GM12878 (cell line): Measurements from ENCODE around the gene LILRB5. TPM values are rescaled to one million over a fixed set of nuclear protein-coding genes. Genes with fewer than 3 reads are reported as not detected.
A peak's percentile ranks its signal among the peaks of the same experiment; 100 is the strongest.

ENCODE experiments used
- CREB1 ChIP-seq: IDR thresholded peaks from 2 replicates; pipeline ENCODE4 v1.6.1; 2012; ENCODE audit warnings: low read depth, mild to moderate bottlenecking, inconsistent platforms
- DPF2 ChIP-seq: fragments of 450-650 bp; IDR thresholded peaks from 2 replicates; pipeline ENCODE4 v1.6.1; 2017; ENCODE audit warnings: mild to moderate bottlenecking
- FOS ChIP-seq: IDR thresholded peaks from 3 replicates; pipeline ENCODE4 v1.6.1; 2011; ENCODE audit warnings: borderline replicate concordance; ENCODE audit not compliant: insufficient read length; ENCODE audit errors: extremely low read depth
- FOXK2 ChIP-seq: fragments of 450-650 bp; IDR thresholded peaks from 2 replicates; pipeline ENCODE4 v1.6.1; 2017; ENCODE audit warnings: mild to moderate bottlenecking, moderate library complexity
- JUND ChIP-seq: IDR thresholded peaks from 2 replicates; pipeline ENCODE4 v1.6.1; 2012; ENCODE audit warnings: low read depth, mild to moderate bottlenecking, low read length, improper control_type of control experiment, moderate library complexity
- NFYB ChIP-seq: IDR thresholded peaks from 2 replicates; pipeline ENCODE4 v1.6.1; 2011; ENCODE audit warnings: low read depth, mild to moderate bottlenecking, low read length, improper control_type of control experiment, moderate library complexity; ENCODE audit not compliant: insufficient read depth
- NR2F1 ChIP-seq: fragments of 450-650 bp; conservative IDR thresholded peaks from 2 replicates; pipeline ENCODE4 v1.6.1; 2017; ENCODE audit warnings: mild to moderate bottlenecking
- PAX5 ChIP-seq: IDR thresholded peaks from 2 replicates; pipeline ENCODE4 v1.6.1; 2011; ENCODE audit warnings: low read depth, low read length, borderline replicate concordance
- POLR2AphosphoS5 ChIP-seq: IDR thresholded peaks from 2 replicates; pipeline ENCODE4 v1.6.1; 2011; ENCODE audit warnings: mild to moderate bottlenecking, low read length, inconsistent platforms
- RAD21 ChIP-seq: IDR thresholded peaks from 2 replicates; pipeline ENCODE4 v1.6.1; 2011; ENCODE audit warnings: mild to moderate bottlenecking, low read depth, low read length, moderate library complexity; ENCODE audit not compliant: insufficient read depth
- SMAD5 ChIP-seq: IDR thresholded peaks from 2 replicates; pipeline ENCODE4 v1.6.1; 2016; ENCODE audit warnings: antibody characterized with exemption, low read depth
- STAT1 ChIP-seq: fragments of 450-650 bp; conservative IDR thresholded peaks from 2 replicates; pipeline ENCODE4 v1.6.1; 2014; ENCODE audit warnings: antibody characterized with exemption, mild to moderate bottlenecking
- TCF3 ChIP-seq: IDR thresholded peaks from 2 replicates; pipeline ENCODE4 v1.6.1; 2012; ENCODE audit warnings: low read depth, mild to moderate bottlenecking, low read length, borderline replicate concordance; ENCODE audit not compliant: insufficient read depth
- TCF7 ChIP-seq: IDR thresholded peaks from 2 replicates; pipeline ENCODE4 v1.6.1; 2014; ENCODE audit warnings: antibody characterized with exemption, borderline replicate concordance
- polyA plus RNA-seq, 11 experiments: library from polyadenylated mRNA; depleted of rRNA in 4 of 11; unstranded in 6 of 11; stranded (reverse) in 5 of 11; fragments of >200 nt; fragmentation: Nextera tagmentation in 4 of 11; fragmentation: Illumina TruSeq in 1 of 11; extraction: Ambion mirVana in 4 of 11; extraction: Trizol in 1 of 11; gene quantifications; 1 replicate in 1 of 11; 2 replicates in 10 of 11; pipeline versions ENCODE4 v1.2.1 to v1.2.3, GENCODE V29; 2011 to 2016; ENCODE audit warnings: inconsistent platforms in 2 of 11, missing spikeins in 2 of 11, low read depth in 1 of 11
- total RNA-seq, 4 experiments: library from RNA; depleted of rRNA in 3 of 4; stranded (reverse); fragments of >200 nt in 3 of 4; fragmentation: Illumina TruSeq in 1 of 4; extraction: Trizol in 1 of 4; gene quantifications; 2 replicates each; pipeline versions ENCODE4 v1.2.1 to v1.2.3, GENCODE V29; 2013 to 2021
- TF ChIP-seq, protein P1 (sequence below): IDR thresholded peaks from 2 replicates; pipeline ENCODE4 v1.6.1; 2012; ENCODE audit warnings: mild to moderate bottlenecking, low read depth, low read length
- TF ChIP-seq, protein P2 (sequence below): IDR thresholded peaks from 2 replicates; pipeline ENCODE4 v1.6.1; 2012; ENCODE audit warnings: low read depth, low read length, improper control_type of control experiment
- TF ChIP-seq, protein P3 (sequence below): fragments of 450-650 bp; conservative IDR thresholded peaks from 2 replicates; pipeline ENCODE4 v1.6.1; 2017; ENCODE audit warnings: mild to moderate bottlenecking, moderate library complexity
- TF ChIP-seq, protein P4 (sequence below): IDR thresholded peaks from 2 replicates; pipeline ENCODE4 v1.6.1; 2011; ENCODE audit warnings: low read depth, mild to moderate bottlenecking, low read length, moderate library complexity, borderline replicate concordance; ENCODE audit errors: extremely low read depth
- TF ChIP-seq, protein P5 (sequence below): IDR thresholded peaks from 2 replicates; pipeline ENCODE4 v1.6.1; 2011; ENCODE audit warnings: borderline replicate concordance, low read depth, mild to moderate bottlenecking, moderate library complexity, mixed read lengths, low read length; ENCODE audit not compliant: insufficient read depth; ENCODE audit errors: extremely low read length

Gene LILRB5
- total and polyA plus RNA-seq, 10 of the 15 experiments (the other 5 are each of a cell fraction or from before 2014, with no cell fraction given) = 0.01 to 0.13 TPM; not detected in 8

DNA sequence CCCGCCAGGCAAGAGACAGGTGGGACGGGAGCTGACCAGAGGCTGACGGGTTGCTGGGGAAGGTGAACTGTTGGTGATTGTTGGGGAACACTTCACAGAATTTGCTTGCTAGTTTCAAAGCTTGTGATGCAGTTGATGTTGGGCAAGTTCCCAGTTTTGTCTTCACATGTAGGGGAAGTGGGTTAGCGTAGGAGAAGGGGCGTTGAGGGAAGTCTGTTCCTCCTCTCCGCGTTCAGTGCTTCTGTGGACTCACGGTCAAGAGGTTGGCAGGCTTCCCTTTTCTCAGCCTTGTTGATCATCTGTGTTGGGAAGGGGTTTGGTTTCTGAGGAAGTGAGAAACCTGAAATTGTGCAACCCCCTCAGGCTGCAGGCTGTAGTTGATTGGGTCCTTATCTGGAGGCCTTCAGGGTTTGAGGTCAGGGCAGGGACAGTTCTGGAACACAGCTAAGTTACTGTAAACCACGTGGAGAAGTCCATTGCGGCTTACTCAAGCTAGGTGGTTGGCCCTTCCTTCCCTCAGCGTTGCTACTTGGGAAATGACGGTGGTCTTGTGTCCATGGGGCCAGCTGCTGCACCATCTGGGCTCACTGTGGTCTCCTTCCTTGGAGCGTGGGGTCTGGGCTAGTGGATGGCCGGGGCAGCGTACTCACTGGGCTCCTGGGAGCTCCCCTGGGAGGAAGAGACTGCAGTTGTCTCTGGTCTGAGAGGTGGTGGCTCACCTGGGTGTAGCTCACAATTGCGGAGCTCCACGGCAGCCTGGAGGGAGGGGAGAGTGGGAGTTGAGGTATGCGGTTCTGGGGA lies 48.9 kb downstream of the LILRB5 start (continued):
- TF ChIP-seq, protein P1, sequence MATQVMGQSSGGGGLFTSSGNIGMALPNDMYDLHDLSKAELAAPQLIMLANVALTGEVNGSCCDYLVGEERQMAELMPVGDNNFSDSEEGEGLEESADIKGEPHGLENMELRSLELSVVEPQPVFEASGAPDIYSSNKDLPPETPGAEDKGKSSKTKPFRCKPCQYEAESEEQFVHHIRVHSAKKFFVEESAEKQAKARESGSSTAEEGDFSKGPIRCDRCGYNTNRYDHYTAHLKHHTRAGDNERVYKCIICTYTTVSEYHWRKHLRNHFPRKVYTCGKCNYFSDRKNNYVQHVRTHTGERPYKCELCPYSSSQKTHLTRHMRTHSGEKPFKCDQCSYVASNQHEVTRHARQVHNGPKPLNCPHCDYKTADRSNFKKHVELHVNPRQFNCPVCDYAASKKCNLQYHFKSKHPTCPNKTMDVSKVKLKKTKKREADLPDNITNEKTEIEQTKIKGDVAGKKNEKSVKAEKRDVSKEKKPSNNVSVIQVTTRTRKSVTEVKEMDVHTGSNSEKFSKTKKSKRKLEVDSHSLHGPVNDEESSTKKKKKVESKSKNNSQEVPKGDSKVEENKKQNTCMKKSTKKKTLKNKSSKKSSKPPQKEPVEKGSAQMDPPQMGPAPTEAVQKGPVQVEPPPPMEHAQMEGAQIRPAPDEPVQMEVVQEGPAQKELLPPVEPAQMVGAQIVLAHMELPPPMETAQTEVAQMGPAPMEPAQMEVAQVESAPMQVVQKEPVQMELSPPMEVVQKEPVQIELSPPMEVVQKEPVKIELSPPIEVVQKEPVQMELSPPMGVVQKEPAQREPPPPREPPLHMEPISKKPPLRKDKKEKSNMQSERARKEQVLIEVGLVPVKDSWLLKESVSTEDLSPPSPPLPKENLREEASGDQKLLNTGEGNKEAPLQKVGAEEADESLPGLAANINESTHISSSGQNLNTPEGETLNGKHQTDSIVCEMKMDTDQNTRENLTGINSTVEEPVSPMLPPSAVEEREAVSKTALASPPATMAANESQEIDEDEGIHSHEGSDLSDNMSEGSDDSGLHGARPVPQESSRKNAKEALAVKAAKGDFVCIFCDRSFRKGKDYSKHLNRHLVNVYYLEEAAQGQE = peak; percentile 60; the same call in 1 of the 2 replicates
- peak; percentile 56; the same call in 1 of the 2 replicates for TF ChIP-seq TCF7
- TF ChIP-seq FOS = no peak
- TF ChIP-seq RAD21 = no peak
- 0 out of 2 replicates have a peak, but pooled peaks have one; percentile 6 for TF ChIP-seq TCF3
- TF ChIP-seq NFYB = 0 out of 2 replicates have a peak, but pooled peaks have one; percentile 25
- peak; percentile 92 for TF ChIP-seq POLR2AphosphoS5
- TF ChIP-seq SMAD5 = peak; percentile 67; the same call in 1 of the 2 replicates
- TF ChIP-seq CREB1 = peak; percentile 33; the same call in 1 of the 2 replicates
- peak; percentile 65; the same call in 1 of the 2 replicates for TF ChIP-seq NR2F1
- TF ChIP-seq JUND = no peak
- TF ChIP-seq, protein P2, sequence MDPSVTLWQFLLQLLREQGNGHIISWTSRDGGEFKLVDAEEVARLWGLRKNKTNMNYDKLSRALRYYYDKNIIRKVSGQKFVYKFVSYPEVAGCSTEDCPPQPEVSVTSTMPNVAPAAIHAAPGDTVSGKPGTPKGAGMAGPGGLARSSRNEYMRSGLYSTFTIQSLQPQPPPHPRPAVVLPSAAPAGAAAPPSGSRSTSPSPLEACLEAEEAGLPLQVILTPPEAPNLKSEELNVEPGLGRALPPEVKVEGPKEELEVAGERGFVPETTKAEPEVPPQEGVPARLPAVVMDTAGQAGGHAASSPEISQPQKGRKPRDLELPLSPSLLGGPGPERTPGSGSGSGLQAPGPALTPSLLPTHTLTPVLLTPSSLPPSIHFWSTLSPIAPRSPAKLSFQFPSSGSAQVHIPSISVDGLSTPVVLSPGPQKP = no peak
- TF ChIP-seq PAX5 = peak; percentile 71
- TF ChIP-seq STAT1 = no peak
- TF ChIP-seq, protein P3, sequence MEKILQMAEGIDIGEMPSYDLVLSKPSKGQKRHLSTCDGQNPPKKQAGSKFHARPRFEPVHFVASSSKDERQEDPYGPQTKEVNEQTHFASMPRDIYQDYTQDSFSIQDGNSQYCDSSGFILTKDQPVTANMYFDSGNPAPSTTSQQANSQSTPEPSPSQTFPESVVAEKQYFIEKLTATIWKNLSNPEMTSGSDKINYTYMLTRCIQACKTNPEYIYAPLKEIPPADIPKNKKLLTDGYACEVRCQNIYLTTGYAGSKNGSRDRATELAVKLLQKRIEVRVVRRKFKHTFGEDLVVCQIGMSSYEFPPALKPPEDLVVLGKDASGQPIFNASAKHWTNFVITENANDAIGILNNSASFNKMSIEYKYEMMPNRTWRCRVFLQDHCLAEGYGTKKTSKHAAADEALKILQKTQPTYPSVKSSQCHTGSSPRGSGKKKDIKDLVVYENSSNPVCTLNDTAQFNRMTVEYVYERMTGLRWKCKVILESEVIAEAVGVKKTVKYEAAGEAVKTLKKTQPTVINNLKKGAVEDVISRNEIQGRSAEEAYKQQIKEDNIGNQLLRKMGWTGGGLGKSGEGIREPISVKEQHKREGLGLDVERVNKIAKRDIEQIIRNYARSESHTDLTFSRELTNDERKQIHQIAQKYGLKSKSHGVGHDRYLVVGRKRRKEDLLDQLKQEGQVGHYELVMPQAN = peak; percentile 17; the same call in 1 of the 2 replicates
- TF ChIP-seq FOXK2 = peak; percentile 74
- TF ChIP-seq, protein P4, sequence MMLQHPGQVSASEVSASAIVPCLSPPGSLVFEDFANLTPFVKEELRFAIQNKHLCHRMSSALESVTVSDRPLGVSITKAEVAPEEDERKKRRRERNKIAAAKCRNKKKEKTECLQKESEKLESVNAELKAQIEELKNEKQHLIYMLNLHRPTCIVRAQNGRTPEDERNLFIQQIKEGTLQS = no peak
- TF ChIP-seq, protein P5, sequence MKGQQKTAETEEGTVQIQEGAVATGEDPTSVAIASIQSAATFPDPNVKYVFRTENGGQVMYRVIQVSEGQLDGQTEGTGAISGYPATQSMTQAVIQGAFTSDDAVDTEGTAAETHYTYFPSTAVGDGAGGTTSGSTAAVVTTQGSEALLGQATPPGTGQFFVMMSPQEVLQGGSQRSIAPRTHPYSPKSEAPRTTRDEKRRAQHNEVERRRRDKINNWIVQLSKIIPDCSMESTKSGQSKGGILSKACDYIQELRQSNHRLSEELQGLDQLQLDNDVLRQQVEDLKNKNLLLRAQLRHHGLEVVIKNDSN = peak; percentile 34
- TF ChIP-seq DPF2 = peak; percentile 78
